ENCODE results near the gene FAM240A.
"Not testable (repeated sequence)": the region's sequence is repeated elsewhere in the genome, so short reads cannot be mapped to it uniquely, and the experiment has no call there.

The FAM240A gene

DNA sequence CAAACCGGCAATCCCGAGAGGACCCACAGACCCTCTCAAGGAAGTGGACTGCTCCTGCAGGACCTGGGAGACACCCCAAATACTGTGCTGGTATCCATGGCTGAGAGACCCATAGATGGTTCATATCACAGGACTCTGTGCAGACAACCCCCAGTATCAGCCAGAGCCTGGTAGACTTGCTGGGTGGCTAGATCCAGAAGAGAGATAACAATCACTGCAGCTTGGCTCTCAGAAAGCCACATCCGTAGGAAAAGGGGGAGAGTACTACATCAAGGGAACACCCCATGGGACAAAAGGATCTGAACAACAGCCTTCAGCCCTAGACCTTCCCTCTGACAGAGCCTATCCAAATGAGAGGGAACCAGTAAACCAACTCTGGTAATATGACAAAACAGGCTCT, 25.1 kb upstream of the FAM240A start:
- DNase-seq, result not testable (repeated sequence)

DNA sequence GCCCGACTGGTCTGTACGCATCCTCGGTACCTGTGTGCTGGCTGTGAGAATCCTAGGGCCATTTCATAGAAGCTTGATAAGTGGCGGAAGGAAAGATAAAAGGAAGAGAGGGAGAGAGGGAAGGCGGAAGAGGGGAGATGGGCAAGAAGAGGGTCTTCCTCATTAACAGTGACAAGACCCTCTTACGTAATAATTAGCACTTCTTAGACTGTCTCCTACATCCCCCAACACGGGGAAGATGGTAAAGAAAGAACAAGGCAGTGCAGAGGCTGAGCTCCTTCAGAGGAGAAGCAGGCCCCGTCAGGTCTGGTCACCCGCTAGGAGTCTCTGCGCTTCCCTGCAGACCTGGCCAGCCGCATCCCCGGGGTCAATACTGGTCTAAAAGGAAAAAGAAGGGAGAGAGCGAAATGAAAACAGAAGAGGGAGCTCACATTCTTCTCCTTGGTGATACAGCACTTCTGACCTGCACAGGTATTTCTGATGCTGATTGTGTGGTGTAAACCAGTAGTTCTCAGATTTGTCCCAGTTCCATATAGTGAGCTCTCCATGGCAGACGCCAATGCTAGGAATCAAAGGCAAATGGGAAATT, 19.0 kb upstream of the FAM240A start:
- DNase-seq, result no peak

DNA sequence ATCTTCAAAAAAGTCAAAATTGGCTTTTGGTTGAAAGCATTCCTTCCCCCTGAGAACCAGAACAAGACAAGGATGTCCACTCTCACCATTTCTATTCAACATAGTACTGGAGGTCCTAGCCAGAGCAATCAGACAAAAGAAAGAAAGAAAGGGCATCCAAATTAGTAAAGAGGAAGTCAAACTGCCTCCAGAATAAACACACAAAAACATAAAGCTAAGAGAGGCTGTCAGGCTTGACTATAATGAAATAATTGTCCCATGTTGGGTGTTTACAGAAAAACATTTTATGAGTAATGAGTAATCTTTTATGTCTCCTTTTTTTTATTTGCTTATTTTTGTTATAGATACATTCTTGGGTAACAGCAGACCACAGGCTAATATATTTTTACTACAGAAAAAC, 18.3 kb upstream of the FAM240A start:
- DNase-seq, result no peak

DNA sequence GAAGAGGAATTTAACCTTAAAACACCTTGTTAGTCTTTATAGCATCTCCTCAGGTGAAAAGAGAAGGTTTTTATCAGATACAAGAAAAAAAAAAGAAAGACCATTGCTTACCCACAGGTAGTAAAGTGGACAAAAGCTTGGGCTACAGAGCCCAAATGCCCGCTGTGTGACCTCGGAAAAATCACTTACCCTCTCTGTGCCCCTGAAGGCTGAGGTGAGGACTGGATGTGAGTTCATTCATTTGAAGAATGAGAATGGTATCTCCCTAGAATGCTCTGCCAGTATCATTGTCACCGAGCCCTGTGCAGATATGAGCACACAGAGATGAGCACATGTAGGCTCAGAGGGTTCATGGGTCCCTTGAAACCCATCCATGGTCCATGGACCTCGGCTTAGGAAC, 17.6 kb upstream of the FAM240A start:
- no peak for DNase-seq

DNA sequence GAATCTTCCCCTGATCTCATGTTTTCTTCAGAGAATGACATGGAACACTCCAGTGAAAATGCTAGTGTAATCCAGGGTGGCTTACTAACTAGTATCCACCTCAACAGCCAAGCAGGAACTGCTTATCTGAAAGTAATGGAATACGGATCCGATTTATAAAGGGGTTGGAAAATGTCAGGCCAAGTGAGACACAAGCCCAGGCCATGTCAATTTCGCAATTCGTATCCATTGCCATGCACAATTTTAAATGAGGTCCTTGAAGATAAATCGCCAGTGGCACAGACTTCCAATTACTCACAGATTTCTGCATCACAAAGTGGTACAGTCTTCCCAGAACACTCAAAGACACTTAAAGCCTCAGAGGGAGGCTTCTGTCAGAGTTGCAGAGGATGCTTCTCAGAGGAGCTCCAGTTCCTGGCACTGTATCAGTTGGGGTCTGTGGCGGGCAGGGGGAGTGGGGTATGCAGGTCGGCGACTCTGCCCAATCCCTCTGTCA, 16.5 kb upstream of the FAM240A start:
- DNase-seq, result no peak

DNA sequence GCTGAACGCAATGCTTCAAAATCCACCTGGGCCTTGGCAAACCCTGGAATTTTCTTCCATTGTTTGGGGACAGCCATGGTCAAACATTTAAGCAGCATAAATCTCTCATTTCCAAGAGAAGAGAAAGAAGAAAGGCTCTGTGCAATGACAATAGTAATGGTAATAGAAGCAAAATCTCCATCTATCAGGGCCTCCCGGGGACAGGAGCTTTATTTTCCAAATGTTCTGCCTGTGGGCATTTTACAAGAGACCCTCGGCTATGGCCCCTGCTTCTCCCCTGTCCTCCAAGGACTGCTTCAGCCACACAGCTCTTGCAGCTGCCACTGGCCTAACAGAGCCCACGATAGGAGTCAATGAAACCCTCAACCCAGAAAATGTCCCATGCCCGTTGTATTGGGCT, 12.7 kb upstream of the FAM240A start:
- no peak for DNase-seq

DNA sequence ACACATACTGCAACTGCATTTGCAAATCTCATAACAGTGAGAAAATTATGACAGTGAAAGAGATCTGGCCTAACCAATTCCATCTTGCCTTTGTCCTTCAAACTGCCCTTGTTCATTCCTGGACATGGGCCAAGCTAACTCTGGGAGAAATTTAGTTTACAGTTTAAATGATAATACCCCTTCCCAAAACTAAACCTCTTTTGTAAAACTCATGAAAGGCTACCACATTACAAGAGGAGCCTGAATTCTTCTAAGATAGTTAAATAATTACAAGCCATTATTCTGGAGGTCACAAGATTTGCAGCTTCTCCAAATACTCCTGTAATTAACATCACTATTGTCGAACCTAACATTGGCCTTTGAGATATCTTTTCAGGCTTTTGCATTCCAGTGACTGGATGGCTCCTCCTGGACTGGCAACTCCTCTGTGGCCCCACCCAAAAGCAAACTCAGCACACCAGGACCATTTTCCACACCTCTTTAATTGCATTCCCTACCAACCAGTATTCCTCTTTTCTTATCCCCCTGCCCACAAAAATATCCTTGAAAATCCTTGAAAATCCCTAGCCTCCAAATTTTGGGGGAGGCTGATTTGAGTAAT, 8.8 kb upstream of the FAM240A start:
- DNase-seq, result no peak

DNA sequence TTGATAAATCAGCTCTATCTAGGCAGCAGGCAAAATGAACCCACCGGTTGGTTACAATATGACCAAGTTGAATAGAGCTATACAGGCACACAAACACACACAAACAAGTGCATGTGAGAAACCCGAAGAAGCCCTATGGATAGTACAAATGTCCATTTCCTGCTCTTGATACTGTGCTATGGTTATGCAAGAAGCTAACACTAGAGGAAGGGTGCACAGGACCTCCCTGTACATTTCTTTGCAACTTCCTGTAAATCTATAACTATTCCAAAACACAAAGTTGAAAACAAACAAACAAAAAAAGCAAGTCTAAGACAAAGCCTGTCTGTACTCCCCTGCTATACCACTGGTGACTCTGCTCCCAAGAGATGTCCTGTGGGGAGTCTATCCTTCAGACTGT, 8.2 kb upstream of the FAM240A start:
- no peak for DNase-seq

DNA sequence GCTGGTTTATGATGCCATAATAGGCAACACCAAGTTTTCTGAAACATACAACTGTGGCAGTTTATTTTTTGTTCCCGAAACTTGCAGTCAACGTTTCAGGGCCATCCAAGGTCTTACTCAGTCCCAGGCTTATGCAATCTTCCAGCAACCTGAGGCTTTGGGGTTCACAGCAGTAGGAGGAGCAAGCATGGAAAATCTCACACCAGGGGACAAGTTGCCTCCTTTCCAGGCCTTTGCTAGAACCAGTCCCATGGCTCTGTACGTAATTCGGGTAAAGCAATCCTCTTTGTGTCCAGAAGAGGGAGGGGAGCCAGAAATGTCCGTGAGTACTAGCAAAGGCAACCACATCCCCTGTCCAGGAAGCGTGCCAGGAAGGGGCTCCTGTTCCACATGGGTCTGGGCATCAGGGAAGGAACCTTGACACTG, 4.7 kb upstream of the FAM240A start:
- peak in 1 of 2 experiments; percentile 2 for DNase-seq

DNA sequence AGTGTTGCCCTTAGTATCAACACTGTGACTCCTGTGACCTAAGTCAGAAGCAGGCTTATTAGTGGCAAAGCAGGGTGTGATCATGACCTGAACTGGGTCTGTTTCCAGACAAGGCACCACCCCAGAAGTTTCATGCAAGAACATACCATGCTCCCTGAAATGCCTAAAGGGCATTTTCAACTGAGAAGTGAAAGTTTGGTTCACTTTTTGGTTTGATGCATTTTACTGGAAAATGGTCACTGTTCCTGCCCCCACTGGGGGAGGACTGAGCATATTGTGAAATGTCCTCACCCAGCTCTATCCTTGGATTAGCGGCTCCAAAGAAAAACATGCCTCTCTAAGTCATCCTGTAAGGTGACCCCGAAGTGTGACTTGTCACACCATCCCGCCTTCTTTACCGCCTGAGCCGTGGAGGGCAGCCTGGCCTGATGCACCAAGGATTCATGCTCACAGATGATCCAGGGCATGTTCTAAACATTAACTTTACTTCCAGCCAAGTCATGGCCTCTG, 3.1 kb upstream of the FAM240A start:
- no peak for DNase-seq

DNA sequence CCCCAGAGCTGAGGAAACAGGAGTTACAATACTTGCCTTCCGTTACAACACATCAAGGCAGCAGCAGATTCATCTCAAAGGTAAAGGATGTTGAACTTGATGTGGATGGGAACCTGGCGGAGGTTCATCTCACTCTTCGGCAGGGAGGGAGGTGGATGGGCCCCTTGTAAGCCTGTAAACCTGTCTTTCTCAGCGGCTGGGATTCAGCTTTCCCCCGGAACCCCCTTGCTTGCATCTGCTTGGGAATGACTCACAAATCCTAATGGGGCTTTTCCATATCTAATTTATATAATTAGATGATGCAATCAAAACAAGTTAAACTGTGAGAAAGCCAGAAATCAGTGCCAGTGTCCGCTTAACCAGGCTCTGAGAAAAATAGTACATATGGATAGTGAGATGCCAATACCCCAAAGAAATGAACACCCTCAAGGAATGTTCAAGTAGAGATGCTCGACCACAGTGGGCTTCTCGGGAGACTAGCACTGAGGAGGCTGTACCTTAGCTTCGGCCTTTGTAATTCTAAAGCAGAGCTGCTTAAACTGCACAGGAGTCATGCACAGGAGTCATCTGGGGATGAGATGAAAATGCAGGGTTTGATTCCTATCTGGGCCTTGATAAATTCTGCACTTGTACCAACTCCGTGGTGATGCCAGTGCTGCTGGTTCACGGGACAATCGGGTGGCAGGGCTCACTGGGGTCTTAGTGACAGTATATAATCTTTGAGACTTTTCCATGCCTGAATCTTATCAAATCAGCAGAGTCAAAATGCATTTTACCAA, 2.2 kb upstream of the FAM240A start:
- DNase-seq, result no peak

DNA sequence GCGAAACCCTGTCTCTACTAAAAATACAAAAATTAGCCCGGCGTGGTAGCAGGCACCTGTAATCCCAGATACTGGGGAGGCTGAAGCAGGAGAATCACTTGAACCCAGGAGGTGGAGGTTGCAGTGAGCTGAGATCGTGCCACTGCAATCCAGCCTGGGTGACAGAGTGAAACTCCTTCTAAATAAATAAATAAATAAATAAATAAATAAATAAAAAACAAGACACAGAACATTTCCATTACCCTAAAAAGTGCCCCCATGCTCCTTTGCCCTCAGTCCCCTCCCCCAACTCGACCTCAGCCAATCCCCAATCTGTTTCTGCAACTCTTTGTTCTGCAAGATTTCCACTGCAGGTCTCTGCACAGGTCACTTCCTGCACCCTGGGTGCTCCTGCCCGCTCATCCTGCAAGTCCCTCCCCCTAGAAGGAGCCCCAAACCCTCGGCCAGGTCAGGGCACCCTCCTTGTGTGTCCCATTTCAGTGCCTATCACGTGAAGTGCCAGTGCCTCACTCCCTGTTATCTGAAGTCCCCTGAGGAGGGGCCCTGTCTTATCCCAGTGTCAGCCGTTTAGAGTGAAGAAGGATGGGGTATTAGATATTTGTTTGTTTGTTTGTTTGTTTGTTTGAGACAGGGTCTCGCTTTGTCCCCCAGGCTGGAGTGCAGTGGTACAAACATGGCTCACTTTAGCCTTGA, 1.1 kb downstream of the FAM240A start:
- DNase-seq, result no peak

DNA sequence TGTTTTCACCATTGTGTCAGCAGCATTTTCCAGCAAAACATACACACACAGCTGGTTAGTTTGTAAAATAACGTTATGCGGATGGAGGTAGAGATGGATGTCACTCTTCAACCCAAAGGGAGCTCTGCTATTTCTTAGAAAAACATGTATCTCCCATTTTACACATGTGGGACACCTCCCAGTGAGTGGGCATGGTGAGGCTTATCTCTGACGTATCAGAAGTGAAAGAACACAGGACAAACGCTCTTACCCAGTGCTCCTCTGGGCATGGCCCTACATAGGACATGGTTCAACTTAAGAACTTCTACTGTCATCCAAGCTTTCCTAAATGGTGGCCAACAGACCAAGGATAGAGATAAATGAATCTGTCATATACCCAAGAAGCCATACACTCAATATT, 2.1 kb downstream of the FAM240A start:
- no peak for DNase-seq

DNA sequence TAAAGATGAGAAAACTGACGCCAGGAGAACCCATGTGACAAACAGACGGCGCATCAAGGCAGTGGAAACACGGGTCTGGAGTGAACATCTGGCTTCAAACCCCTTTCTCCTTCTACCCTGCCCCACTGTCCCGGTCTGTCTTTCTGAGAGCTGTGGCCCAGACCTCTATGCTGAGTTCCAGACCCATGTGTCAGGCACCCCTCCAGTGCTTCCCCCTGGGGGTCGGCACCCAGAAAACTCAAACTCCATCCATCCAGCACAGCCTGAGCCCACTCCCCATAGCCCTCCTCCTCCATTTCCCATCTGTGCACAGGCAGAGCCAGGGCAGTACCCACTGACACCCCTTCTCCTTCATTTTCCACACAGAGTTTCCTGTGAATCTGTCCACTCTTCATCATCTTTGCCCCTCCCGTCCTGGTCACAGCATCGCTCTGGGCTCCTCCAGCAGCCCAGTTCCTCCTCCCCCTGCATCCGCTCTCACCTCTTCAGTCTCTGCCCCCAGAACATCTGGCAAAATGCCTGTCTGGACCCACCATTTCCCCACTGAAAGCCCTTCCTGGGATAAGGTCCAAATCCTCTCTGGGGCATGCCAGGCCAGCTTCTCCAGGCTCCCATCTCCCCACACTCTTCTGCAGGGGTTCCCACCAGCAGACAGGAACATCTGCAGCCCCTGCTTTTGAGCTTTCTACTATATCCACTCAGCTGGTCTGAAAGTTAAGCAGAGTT, 2.9 kb downstream of the FAM240A start:
- DNase-seq, result no peak

DNA sequence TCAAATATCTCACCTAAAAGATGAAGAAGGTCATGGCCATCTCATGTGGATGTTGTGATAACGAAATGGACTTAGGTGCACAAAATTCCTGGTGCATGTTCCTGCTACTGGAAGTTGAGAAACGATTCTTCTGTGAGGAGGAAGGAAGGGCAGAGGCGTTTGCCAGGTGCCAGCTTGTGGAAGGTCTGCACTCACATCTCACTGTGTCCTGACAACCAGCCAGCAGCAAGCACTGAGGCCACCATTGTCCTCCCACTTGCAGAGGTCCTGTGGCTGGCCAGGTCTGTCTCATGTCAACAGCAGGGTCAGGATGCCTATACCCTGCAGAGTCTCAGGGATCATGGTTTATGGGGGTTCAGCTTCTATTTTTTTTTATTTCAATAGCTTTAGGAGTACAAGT, 3.7 kb downstream of the FAM240A start:
- DNase-seq, result no peak

DNA sequence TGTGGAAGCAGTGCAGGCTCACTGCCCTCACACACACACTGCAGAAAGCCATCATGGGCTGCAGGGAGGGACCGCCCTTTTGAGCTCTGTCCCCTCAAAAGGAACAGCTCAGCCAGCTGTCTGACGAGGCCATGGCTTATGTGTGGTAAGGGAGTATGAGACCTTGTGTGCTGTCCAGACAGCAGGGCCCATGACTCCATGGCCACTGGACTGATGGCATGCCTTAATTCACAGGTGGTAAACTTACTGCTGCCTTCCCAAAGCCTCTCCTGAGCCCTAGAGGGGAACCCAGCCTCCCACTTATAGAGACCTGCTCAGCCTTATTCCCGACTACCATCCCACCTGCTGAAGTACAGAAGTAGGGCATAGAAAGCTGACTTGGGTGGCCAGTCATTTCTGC, 5.6 kb downstream of the FAM240A start:
- no peak for DNase-seq

DNA sequence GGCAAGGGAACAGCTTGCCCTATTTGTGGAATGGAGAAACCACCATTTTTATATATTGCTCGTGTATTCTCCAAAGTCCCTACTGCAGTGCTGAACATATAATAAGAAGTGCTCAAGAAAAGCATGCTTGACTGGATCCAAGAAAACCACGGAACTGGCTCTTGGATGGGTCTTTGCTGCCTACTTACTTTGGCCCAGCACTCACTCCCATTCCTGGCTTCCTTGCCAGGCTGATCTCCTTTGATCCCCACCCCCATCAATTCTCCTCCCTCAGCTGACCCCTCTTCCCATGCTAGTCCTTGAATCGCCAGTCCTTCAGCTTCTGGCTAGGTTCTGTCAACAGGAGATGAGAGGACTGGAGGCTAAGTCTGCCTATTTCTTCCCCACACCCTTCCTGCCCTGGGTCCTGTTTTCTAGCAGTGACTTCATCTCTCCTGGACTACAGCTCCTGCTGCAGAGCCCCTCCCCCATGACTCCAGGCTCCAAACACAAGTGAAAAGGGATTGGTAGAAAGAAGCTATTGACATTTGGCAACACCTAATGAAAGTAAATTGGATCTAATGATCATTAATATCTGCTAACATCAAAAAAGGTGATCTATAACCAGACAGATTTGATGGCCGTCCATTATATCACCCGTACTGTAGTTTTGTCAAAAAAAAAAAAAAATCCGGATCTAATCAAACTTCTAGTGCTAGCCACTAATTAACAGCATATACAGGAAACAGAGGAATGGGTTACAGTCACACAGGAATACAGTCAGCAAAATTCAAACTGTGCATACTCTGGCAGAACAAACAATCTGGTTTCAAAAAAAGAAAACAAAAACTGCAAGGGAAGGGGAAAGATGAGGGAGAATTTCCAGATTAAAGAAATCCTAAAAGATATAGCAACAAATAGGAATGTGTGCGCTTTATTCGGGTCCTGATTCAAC, 7.8 kb downstream of the FAM240A start:
- DNase-seq, result no peak

DNA sequence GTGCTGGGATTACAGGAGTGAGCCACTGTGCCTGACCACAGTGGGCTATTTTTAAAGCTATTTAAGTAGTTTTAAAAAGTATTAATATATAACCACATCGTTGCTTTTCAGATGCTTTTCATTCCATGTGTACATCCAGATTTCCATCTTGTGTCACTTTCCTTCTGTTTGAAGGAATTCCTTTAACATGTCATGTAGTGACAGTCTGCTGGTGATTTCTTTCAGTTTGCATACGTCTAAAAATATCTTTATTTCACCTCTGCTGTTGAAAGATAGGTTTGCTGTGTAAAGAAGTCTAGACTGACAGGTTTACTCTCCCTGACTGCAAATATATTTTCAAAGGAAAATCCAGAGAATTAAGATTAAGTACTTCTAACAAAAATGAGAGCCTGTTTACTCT, 12.2 kb downstream of the FAM240A start:
- no peak for DNase-seq

DNA sequence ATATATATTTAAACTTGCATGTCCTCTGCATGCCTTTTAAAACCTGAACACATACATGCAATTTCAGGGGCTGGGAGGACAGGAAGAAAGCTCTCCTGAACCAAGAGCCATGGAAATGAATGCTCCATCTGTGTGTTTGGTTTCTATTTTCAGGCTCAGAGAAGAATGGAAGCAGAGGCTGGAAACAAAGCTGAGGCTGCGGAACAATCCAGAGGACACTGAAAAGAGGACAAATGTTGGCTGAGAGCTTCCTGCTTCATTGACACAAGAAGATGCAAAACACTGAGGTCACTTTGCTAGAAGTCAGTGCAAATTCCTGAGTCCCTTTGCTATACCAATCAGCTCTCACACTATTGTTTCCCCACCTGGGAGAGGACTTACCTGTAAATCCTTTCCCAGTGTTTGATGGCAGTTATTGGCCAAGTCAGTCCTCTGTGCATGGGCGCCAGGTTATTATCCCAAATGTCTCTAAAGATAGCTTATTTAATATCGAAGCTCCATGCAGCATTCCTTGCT, 12.7 kb downstream of the FAM240A start:
- no peak for DNase-seq

DNA sequence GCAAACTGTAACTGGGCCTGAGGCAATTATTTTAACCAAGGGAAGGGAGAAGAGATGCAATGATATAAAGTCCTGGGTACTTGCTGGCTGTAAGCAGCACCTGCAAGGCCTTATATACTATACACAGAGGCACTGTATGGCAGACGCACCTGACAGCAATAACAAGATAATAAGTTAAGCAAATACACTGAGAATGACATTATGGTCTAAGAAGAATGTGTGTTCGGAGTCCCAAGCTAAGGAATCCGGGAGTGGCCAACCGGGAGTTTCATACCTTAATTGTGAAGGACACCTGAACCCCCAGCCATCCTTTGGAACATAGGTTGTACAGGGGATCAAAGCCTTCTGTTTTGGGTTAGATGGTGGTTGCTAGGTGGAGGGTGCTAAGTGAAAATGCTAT, 13.7 kb downstream of the FAM240A start:
- DNase-seq, result no peak

DNA sequence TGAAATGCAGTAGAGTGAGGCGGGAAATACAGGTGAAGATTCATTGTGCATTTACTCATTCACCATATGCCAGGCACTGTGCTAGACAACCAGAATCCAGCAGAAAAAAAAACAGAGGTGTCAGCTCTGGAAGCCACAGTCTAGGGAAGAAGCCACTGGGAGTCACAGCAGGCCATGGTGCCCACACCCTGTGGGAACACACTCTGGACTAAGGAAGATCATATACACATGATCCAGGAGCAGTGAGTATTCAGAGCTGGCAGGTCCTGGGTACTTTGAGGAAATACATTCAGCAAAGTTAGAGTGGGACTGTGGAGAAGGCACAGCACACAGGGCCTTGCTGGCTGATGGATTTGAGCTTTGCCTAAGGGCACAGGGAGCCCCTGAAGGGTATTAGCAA, 14.8 kb downstream of the FAM240A start:
- DNase-seq, result no peak
